K562 (cell line): ENCODE data around the gene ZGLP1. TPM values are rescaled to one million over a fixed set of nuclear protein-coding genes. Genes with fewer than 3 reads are reported as not detected.

Source experiments
- BACH1 ChIP-seq: fragments of 200-800 bp; sonication (Bioruptor generic); IDR thresholded peaks from 2 replicates; pipeline ENCODE4 v1.6.1; 2016; ENCODE audit warnings: missing genetic modification characterization, missing compliant biosample characterization
- BDP1 ChIP-seq: IDR thresholded peaks from 3 replicates; pipeline ENCODE4 v1.6.1; 2011; ENCODE audit not compliant: insufficient read length, insufficient read depth
- CHD4 ChIP-seq: fragments of 200-600 bp; sonication (generic); IDR thresholded peaks from 3 replicates; pipeline ENCODE4 v1.6.1; 2012; ENCODE audit warnings: low read depth, mild to moderate bottlenecking, mixed read lengths, low read length, inconsistent platforms; ENCODE audit not compliant: insufficient read depth, insufficient replicate concordance, poor library complexity, severe bottlenecking
- FOXA1 ChIP-seq: fragments of 450-650 bp; IDR thresholded peaks from 2 replicates; pipeline ENCODE4 v1.6.1; 2016; ENCODE audit warnings: mild to moderate bottlenecking, borderline replicate concordance
- FOXK2 ChIP-seq, 2 experiments: fragments of 450-650 bp; IDR thresholded peaks in 1 of 2; conservative IDR thresholded peaks in 1 of 2; 2 replicates each; pipeline ENCODE4 v1.6.1; 2016; ENCODE audit warnings: low read depth in 2 of 2, mild to moderate bottlenecking in 1 of 2
- HLTF ChIP-seq: fragments of 450-650 bp; IDR thresholded peaks from 2 replicates; pipeline ENCODE4 v1.6.1; 2016
- JUNB ChIP-seq: fragments of 450-650 bp; formaldehyde crosslinking; conservative IDR thresholded peaks from 2 replicates; pipeline ENCODE4 v1.4.0; 2020; ENCODE audit warnings: mild to moderate bottlenecking
- NCOA4 ChIP-seq: fragments of 450-650 bp; IDR thresholded peaks from 2 replicates; pipeline ENCODE4 v1.6.1; 2018; ENCODE audit warnings: mild to moderate bottlenecking; ENCODE audit not compliant: partially characterized antibody
- NFATC3 ChIP-seq: fragments of 450-650 bp; IDR thresholded peaks from 2 replicates; pipeline ENCODE4 v1.6.1; 2017; ENCODE audit warnings: mild to moderate bottlenecking
- NFXL1 ChIP-seq: fragments of 450-650 bp; formaldehyde crosslinking; IDR thresholded peaks from 2 replicates; pipeline ENCODE4 v1.4.0; 2021; ENCODE audit warnings: mild to moderate bottlenecking
- NR2F6 ChIP-seq: fragments of 450-650 bp; formaldehyde crosslinking; IDR thresholded peaks from 2 replicates; pipeline ENCODE4 v1.4.0; 2020; ENCODE audit warnings: mild to moderate bottlenecking
- PRMT5 ChIP-seq: sonication (generic); formaldehyde crosslinking; IDR thresholded peaks from 2 replicates; pipeline ENCODE4 v1.5.0; 2020; ENCODE audit warnings: missing genetic modification reagents
- RBM25 ChIP-seq: fragments of 200-400 bp; formaldehyde crosslinking; IDR thresholded peaks from 2 replicates; pipeline ENCODE4 v1.6.1; 2018; ENCODE audit warnings: low read length, low read depth, moderate library complexity; ENCODE audit not compliant: severe bottlenecking
- RNF2 ChIP-seq: sonication (generic); IDR thresholded peaks from 2 replicates; pipeline ENCODE4 v1.6.1; 2016
- SMC3 ChIP-seq: conservative IDR thresholded peaks from 2 replicates; pipeline ENCODE4 v1.6.1; 2011; ENCODE audit warnings: low read depth, low read length, improper control_type of control experiment; ENCODE audit not compliant: insufficient read depth
- SRSF9 ChIP-seq: fragments of 200-400 bp; formaldehyde crosslinking; IDR thresholded peaks from 2 replicates; pipeline ENCODE4 v1.6.1; 2017; ENCODE audit warnings: low read depth, low read length, borderline replicate concordance
- STAG1 ChIP-seq: sonication (generic); formaldehyde crosslinking; IDR thresholded peaks from 2 replicates; pipeline ENCODE4 v1.5.0; 2020; ENCODE audit warnings: missing genetic modification reagents, borderline replicate concordance
- TEAD4 ChIP-seq, 2 experiments: sonication (generic) in 1 of 2; formaldehyde crosslinking in 1 of 2; IDR thresholded peaks; 2 replicates each; pipeline versions ENCODE4 v1.6.1 to v1.8.0; 2012 to 2022; ENCODE audit warnings: borderline replicate concordance in 1 of 2, inconsistent platforms in 1 of 2, low read length in 1 of 2, mild to moderate bottlenecking in 1 of 2, missing genetic modification reagents in 1 of 2
- U2AF1 ChIP-seq: fragments of 200-400 bp; formaldehyde crosslinking; optimal IDR thresholded peaks from 2 replicates; pipeline ENCODE3; 2017; ENCODE audit warnings: mild to moderate bottlenecking, low read depth, low read length, moderate library complexity
- ZNF217 ChIP-seq: sonication (generic); formaldehyde crosslinking; IDR thresholded peaks from 2 replicates; pipeline ENCODE4 v1.8.0; 2022; ENCODE audit warnings: mild to moderate bottlenecking, missing genetic modification reagents
- ZNF347 ChIP-seq: fragments of 450-650 bp; formaldehyde crosslinking; IDR thresholded peaks from 2 replicates; pipeline ENCODE4 v1.4.0; 2020; ENCODE audit warnings: low read depth, mild to moderate bottlenecking, moderate library complexity
- ZNF75A ChIP-seq: fragments of 450-650 bp; formaldehyde crosslinking; IDR thresholded peaks from 2 replicates; pipeline ENCODE4 v1.4.0; 2020; ENCODE audit warnings: mild to moderate bottlenecking
- ZNF778 ChIP-seq: fragments of 450-650 bp; formaldehyde crosslinking; IDR thresholded peaks from 2 replicates; pipeline ENCODE4 v1.4.0; 2020; ENCODE audit warnings: mild to moderate bottlenecking, moderate library complexity
- polyA plus RNA-seq, 8 experiments: library from polyadenylated mRNA; depleted of rRNA in 4 of 8; stranded (reverse) in 5 of 8; unstranded in 3 of 8; fragments of >200 nt; fragmentation: Nextera tagmentation in 2 of 8; fragmentation: Illumina TruSeq in 1 of 8; extraction: Ambion mirVana in 2 of 8; extraction: Trizol in 1 of 8; gene quantifications; 2 replicates each; pipeline versions ENCODE4 v1.2.1 to v1.2.3, GENCODE V29; 2011 to 2014; ENCODE audit warnings: inconsistent platforms in 1 of 8, missing spikeins in 1 of 8
- total RNA-seq, 7 experiments: library from RNA; depleted of rRNA in 6 of 7; stranded (reverse); fragments of >200 nt in 6 of 7; fragmentation: Illumina TruSeq in 2 of 7; extraction: Trizol in 2 of 7; gene quantifications; 2 replicates each; pipeline versions ENCODE4 v1.2.1 to v1.2.3, GENCODE V29; 2011 to 2021; ENCODE audit warnings: low replicate concordance in 1 of 7
- TF ChIP-seq, protein P1 (sequence below): fragments of 450-650 bp; IDR thresholded peaks from 2 replicates; pipeline ENCODE4 v1.6.1; 2016; ENCODE audit warnings: missing biosample characterization, missing genetic modification characterization
- TF ChIP-seq, protein P2 (sequence below): fragments of 250-450 bp; sonication (Bioruptor Pico); IDR thresholded peaks from 2 replicates; pipeline ENCODE4 v1.5.0; 2021
- TF ChIP-seq, protein P3 (sequence below), 2 experiments: IDR thresholded peaks in 1 of 2; conservative IDR thresholded peaks in 1 of 2; 2 replicates each; pipeline ENCODE4 v1.6.1; 2016; ENCODE audit warnings: low read depth in 2 of 2, mild to moderate bottlenecking in 1 of 2, missing compliant biosample characterization in 1 of 2, missing genetic modification characterization in 1 of 2, moderate library complexity in 1 of 2

Gene ZGLP1
- total and polyA plus RNA-seq, 9 of the 15 experiments (the other 6 are each of a cell fraction or from before 2014, with no cell fraction given): 0.24 to 4.5 (median 2.2) TPM

DNA sequence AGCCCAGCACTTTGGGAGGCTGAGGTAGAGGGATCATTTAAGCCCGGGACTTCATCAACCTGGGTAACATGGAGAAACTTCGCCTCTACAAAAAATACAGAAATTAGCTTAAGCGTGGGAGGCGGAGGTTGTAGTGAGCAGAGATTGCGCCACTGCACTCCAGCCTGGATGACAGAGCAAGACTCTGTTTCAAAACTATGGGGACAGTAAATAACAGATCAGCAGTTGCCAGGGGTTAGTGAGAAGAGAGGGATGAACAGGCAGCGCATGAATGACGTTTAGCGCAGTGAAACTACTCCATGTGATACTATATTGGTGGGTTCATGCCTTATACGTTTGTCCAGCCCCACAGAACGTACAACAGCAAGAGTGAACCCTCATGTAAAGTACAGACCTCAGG lies 36.9 kb upstream of the ZGLP1 start (continued):
- no peak for TF ChIP-seq ZNF347 (CRISPR knock-in tag)
- TF ChIP-seq, protein P1, sequence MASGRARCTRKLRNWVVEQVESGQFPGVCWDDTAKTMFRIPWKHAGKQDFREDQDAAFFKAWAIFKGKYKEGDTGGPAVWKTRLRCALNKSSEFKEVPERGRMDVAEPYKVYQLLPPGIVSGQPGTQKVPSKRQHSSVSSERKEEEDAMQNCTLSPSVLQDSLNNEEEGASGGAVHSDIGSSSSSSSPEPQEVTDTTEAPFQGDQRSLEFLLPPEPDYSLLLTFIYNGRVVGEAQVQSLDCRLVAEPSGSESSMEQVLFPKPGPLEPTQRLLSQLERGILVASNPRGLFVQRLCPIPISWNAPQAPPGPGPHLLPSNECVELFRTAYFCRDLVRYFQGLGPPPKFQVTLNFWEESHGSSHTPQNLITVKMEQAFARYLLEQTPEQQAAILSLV (tag): no peak
- TF ChIP-seq JUNB (CRISPR knock-in tag): no peak
- TF ChIP-seq RNF2: no peak
- TF ChIP-seq FOXA1: no peak
- TF ChIP-seq BACH1 (tag): peak; percentile 71; the same call in 1 of the 2 replicates
- TF ChIP-seq U2AF1: no peak
- 0 out of 4 replicates have a peak, but pooled peaks have one; percentile 36 to 52 for TF ChIP-seq FOXK2 (conservative IDR thresholded peaks at IDR 0.05 in 1 of 2, IDR thresholded peaks at IDR 0.05 in 1 of 2; ENCODE audit: low read depth in 2 of 2)
- TF ChIP-seq ZNF778: no peak
- TF ChIP-seq NCOA4: no peak
- TF ChIP-seq STAG1 (CRISPR knock-in tag): no peak
- TF ChIP-seq SRSF9: no peak
- TF ChIP-seq ZNF75A (CRISPR knock-in tag): no peak
- no peak for TF ChIP-seq SMC3
- no peak for TF ChIP-seq NFXL1 (CRISPR knock-in tag)
- TF ChIP-seq NR2F6 (CRISPR knock-in tag): no peak
- no peak for TF ChIP-seq ZNF217
- no peak for TF ChIP-seq PRMT5 (CRISPR knock-in tag)
- TF ChIP-seq RBM25: no peak
- no peak for TF ChIP-seq NFATC3
- TF ChIP-seq, protein P2, sequence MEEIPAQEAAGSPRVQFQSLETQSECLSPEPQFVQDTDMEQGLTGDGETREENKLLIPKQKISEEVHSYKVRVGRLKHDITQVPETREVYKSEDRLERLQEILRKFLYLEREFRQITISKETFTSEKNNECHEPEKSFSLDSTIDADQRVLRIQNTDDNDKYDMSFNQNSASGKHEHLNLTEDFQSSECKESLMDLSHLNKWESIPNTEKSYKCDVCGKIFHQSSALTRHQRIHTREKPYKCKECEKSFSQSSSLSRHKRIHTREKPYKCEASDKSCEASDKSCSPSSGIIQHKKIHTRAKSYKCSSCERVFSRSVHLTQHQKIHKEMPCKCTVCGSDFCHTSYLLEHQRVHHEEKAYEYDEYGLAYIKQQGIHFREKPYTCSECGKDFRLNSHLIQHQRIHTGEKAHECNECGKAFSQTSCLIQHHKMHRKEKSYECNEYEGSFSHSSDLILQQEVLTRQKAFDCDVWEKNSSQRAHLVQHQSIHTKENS (CRISPR knock-in tag): no peak
- no peak for TF ChIP-seq BDP1
- no peak for TF ChIP-seq CHD4
- no peak; the same call in 1 of the 2 replicates for TF ChIP-seq TEAD4 (IDR thresholded peaks at IDR 0.05; ENCODE audit: low read length)
- TF ChIP-seq TEAD4 (CRISPR knock-in tag; IDR thresholded peaks at IDR 0.05; ENCODE audit: borderline replicate concordance): no peak
- TF ChIP-seq, protein P3, sequence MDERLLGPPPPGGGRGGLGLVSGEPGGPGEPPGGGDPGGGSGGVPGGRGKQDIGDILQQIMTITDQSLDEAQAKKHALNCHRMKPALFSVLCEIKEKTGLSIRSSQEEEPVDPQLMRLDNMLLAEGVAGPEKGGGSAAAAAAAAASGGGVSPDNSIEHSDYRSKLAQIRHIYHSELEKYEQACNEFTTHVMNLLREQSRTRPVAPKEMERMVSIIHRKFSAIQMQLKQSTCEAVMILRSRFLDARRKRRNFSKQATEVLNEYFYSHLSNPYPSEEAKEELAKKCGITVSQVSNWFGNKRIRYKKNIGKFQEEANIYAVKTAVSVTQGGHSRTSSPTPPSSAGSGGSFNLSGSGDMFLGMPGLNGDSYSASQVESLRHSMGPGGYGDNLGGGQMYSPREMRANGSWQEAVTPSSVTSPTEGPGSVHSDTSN (CRISPR knock-in tag; IDR thresholded peaks at IDR 0.05; ENCODE audit: low read depth): no peak
- TF ChIP-seq, protein P3 (tag; conservative IDR thresholded peaks at IDR 0.05; ENCODE audit: low read depth): peak; percentile 53; the same call in 1 of the 2 replicates
- TF ChIP-seq HLTF: no peak
